ENCODE measurements around the gene LRRC4C.

- no peak for TF ChIP-seq POLR2AphosphoS5 (IDR thresholded peaks at IDR 0.05)
- no peak for TF ChIP-seq POLR2A (IDR thresholded peaks at IDR 0.05)
- TF ChIP-seq EP300 (IDR thresholded peaks at IDR 0.05): no peak
Observed at GRCh38 chr11:41018224-41018623, 441.2 kb downstream of the LRRC4C start.

Data from gastroesophageal sphincter (tissue), 2 donors.